GM12892 (cell line): ENCODE data around the gene PPP2R2D.

Experiments
- POLR2A ChIP-seq: IDR thresholded peaks from 2 replicates; pipeline ENCODE4 v1.6.1; 2011; ENCODE audit warnings: low read depth, low read length, control low read depth
- POLR2AphosphoS5 ChIP-seq: IDR thresholded peaks from 2 replicates; pipeline ENCODE4 v1.6.1; 2011; ENCODE audit warnings: low read depth, low read length, control low read depth
- TAF1 ChIP-seq: IDR thresholded peaks from 2 replicates; pipeline ENCODE4 v1.6.1; 2011; ENCODE audit warnings: low read depth, mild to moderate bottlenecking, control low read depth, low read length, borderline replicate concordance

- TF ChIP-seq POLR2A (no peak), POLR2AphosphoS5 (no peak), TAF1 (no peak)
These were observed 96.7 kb downstream of the PPP2R2D start for GRCh38 chr10:131997366-131998049.
